ENCODE results near the gene SMTNL2.
A peak's percentile ranks its signal among the peaks of the same experiment; 100 is the strongest.
"Not testable (repeated sequence)": the region's sequence is repeated elsewhere in the genome, so short reads cannot be mapped to it uniquely, and the experiment has no call there.

Gene SMTNL2

GRCh38 chr17:4587195-4587594 lies 2.9 kb downstream of the SMTNL2 start:
- DNase-seq = no peak

- no peak for DNase-seq
Observed at GRCh38 chr17:4587803-4588202, 3.5 kb downstream of the SMTNL2 start.

GRCh38 chr17:4588391-4588790 lies 4.1 kb downstream of the SMTNL2 start:
- no peak for DNase-seq

GRCh38 chr17:4588898-4589625 lies 4.7 kb downstream of the SMTNL2 start:
- no peak for DNase-seq

- DNase-seq = not testable (repeated sequence)
Observed at GRCh38 chr17:4590042-4590441, 5.7 kb downstream of the SMTNL2 start.

GRCh38 chr17:4590981-4591453 lies 6.7 kb downstream of the SMTNL2 start:
- DNase-seq = no peak

GRCh38 chr17:4591529-4591928 lies 7.2 kb downstream of the SMTNL2 start:
- no peak for DNase-seq

GRCh38 chr17:4592240-4593005 lies 8.1 kb downstream of the SMTNL2 start:
- DNase-seq = no peak

- no peak for DNase-seq
Observed at GRCh38 chr17:4593021-4593421, 8.7 kb downstream of the SMTNL2 start.

- DNase-seq = no peak
Observed at GRCh38 chr17:4594406-4594805, 10.1 kb downstream of the SMTNL2 start.

GRCh38 chr17:4594931-4595684 lies 10.8 kb downstream of the SMTNL2 start:
- DNase-seq = peak; percentile 42

GRCh38 chr17:4595685-4596342 lies 11.5 kb downstream of the SMTNL2 start:
- not testable (repeated sequence) for DNase-seq

GRCh38 chr17:4596636-4597380 lies 12.5 kb downstream of the SMTNL2 start:
- no peak for DNase-seq

GRCh38 chr17:4597975-4598374 lies 13.6 kb downstream of the SMTNL2 start:
- no peak for DNase-seq

GRCh38 chr17:4598776-4599504 lies 14.6 kb downstream of the SMTNL2 start:
- no peak for DNase-seq

- no peak for DNase-seq
Observed at GRCh38 chr17:4599505-4600281, 15.4 kb downstream of the SMTNL2 start.

- no peak for DNase-seq
Observed at GRCh38 chr17:4600563-4600962, 16.2 kb downstream of the SMTNL2 start.

GRCh38 chr17:4601326-4601725 lies 17.0 kb downstream of the SMTNL2 start:
- no peak for DNase-seq

GRCh38 chr17:4602041-4602440 lies 17.7 kb downstream of the SMTNL2 start:
- no peak for DNase-seq

- DNase-seq = no peak
Observed at GRCh38 chr17:4604111-4604644, 19.8 kb downstream of the SMTNL2 start.
